Measurements from ENCODE around the gene PADI1.

DNA sequence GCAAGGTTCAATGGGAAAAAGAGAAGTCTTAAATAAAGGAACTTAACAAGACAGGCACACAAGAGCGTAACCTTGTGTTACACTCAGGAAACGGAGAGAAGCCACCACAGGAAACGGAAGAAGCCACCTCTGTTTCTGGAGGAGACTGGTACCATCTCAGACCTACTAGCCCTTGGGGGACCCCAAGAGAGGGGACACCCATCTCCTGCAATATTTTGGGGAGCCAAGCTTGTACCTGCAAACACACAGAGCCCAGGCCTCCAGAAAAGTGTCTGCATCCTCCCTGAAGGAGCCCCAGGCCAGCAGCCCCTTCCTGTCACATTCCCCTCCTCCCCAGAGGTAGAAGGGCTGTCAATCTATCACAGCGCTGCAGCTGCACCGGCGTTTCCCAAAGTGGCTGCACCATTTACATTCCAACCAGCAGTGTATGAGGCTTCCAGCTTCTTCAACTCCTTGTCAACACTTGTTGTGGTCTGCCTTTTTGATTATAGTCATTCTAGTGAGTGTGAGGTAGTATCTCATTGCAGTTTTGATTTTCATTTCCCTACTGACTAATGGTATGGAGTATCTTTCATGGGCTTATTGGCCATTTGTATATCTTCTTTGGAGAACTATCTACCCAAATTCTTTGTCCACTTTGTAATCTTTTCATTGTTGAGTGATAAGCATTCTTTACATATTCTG, 23.0 kb upstream of the PADI1 start:
- no peak for TF ChIP-seq POLR2A (IDR thresholded peaks at IDR 0.05)
- TF ChIP-seq, protein P1, sequence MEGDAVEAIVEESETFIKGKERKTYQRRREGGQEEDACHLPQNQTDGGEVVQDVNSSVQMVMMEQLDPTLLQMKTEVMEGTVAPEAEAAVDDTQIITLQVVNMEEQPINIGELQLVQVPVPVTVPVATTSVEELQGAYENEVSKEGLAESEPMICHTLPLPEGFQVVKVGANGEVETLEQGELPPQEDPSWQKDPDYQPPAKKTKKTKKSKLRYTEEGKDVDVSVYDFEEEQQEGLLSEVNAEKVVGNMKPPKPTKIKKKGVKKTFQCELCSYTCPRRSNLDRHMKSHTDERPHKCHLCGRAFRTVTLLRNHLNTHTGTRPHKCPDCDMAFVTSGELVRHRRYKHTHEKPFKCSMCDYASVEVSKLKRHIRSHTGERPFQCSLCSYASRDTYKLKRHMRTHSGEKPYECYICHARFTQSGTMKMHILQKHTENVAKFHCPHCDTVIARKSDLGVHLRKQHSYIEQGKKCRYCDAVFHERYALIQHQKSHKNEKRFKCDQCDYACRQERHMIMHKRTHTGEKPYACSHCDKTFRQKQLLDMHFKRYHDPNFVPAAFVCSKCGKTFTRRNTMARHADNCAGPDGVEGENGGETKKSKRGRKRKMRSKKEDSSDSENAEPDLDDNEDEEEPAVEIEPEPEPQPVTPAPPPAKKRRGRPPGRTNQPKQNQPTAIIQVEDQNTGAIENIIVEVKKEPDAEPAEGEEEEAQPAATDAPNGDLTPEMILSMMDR (IDR thresholded peaks at IDR 0.05), result no peak

All from body of pancreas (tissue), 4 donors.